Activated T-helper 9 cell treated with anti-CD3 and anti-CD28 coated beads, Interleukin-2, amount 50 U/mL, for 16 hours (primary cell): ENCODE results near the gene GOLGA8T.
"Not testable (repeated sequence)": the region's sequence is repeated elsewhere in the genome, so short reads cannot be mapped to it uniquely, and the experiment has no call there.

Experiments
- DNase-seq: peaks from one replicate; pipeline ENCODE4 v3.0.0-alpha.2; 2020; ENCODE audit warnings: low read depth

The GOLGA8T gene, protein sequence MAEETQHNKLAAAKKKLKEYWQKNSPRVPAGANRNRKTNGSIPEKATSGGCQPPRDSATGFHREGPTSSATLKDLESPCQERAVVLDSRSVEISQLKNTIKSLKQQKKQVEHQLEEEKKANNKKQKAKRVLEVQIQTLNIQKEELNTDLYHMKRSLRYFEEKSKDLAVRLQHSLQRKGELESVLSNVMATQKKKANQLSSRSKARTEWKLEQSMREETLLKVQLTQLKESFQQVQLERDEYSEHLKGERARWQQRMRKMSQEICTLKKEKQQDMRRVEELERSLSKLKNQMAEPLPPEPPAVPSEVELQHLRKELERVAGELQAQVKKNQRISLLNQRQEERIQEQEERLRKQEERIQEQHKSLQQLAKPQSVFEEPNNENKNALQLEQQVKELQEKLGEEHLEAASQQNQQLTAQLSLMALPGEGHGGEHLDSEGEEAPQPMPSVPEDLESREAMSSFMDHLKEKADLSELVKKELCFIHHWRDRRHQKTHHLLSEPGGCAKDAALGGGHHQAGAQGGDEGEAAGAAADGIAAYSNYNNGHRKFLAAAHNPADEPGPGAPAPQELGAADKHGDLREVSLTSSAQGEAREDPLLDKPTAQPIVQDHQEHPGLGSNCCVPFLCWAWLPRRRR

DNA sequence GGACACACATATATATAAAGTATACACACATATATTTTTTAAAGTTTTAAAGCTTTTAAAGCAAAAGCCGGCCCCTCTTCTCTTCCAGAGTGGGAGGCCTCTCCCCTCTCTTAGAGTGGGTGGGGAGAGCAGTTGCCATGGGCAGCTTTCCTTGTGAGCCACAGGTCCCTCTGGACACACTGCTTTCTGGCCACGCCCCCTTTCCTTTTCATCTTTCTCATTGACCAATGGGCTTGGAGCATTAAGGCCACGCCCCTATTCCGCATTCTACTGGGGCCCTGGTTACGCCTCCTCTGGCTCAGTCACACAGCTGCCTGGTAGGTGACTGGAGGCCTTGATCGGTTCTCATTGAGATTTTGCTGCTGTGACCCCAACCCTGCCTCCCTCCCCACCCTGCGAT, at the start of gene GOLGA8T:
Gene GOLGA8T (plus strand): TSS at position 301 of the 400 bp plus-strand sequence. CDS start 98 bp downstream, at position 399.
- not testable (repeated sequence) for DNase-seq

DNA sequence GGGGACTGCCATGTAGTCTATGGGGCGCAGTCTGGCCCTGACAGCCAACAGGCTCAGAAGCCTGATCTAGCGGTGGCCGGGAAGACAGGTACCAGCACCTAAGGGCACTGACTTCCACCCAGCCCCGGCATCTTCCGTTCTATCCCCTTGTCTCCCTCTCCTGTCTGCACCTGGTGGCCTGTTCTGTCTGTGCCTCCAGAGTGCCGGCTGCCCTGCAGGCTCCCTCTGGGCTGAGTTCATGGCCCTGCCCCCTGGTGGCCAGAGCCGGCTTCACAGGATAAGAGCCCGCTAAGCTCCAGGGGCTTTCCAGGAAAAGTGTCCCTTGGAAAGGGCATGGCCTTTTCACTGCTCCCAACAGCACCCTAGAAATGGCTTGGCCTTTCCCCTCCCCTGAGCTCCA, 37.0 kb upstream of the GOLGA8T start:
- not testable (repeated sequence) for DNase-seq

DNA sequence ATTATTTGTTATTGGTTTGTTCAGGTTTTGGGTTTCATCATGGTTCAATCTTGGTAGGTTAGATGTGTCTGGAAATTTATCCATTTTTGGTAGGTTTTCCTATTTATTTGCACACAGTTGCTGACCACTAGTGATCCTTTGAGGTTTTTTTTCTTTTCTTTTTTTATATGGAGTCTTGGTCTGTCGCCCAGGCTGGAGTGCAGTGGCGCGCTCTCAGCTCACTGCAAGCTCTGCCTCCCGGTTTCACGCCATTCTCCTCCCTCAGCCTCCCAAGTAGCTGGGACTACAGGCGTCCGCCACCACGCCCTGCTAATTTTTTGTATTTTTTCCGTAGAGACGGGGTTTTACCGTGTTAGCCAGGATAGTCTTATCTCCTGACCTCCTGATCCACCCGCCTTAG, 32.0 kb upstream of the GOLGA8T start:
- DNase-seq = not testable (repeated sequence)

DNA sequence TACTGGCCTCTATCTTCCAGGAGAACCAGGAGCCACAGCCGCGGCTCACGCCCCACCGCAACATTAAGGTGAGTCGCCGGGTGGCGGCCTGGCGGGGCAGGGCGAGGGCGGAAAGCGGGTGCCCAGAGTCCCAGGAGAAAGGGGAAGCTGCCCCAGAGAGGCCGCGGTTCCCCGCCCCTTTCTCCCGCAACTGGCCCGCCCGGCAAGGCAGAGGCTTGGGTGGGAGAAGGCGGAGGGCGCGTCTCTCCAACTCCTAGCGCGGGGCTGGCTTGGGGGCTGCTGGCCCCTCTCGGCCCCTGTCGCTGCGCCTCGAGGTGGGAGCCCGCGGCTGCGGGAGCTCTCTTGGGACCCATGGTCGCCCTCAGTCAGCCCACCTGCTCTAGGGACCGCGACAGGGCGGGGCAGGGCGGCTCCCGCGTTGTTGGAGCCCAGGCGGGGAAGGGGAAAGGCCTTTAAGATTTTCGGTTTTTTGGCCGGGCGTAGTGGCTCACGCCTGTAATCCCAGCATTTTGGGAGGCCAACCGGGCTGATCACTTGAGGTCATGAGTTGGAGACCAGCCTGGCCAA, 30.8 kb upstream of the GOLGA8T start:
- DNase-seq = not testable (repeated sequence)

DNA sequence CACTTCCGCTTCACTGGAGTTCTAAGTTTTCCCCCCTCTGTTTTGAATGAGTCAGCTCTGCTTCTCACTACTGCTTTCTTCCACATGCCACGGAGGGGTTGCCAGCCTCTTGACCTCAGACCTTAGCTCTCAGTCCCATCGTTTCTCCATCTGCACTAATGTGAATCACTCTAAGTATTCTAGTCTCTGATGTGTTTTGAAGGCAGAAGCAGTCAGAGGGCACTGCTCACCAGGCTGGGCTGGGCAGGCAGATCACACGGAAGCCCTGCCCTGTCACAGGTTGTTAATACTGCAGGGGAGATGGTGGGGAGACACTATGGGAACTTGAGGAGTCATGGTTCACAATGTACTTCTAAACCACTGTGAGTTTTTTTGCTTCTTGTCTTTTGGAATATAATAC, 24.3 kb upstream of the GOLGA8T start:
- DNase-seq = not testable (repeated sequence)

DNA sequence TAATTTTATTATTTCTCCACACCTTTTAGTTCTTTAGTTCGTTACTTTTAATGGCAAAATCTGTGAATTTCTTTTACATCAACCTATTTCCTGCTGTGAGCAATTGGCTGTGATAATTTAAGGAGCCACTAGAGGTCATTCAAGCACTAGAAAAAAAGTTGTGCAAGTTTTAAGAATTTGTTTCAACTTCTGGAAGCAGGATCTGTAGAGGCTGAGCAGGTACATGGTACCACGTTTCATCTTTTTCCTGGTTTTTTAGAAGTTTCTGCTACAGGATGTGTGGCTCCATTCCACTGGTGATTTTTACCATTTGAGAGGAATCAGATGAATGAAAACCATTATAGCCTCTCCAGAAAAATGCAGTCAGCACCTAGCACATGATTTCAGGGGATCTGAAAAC, 4.8 kb upstream of the GOLGA8T start:
- not testable (repeated sequence) for DNase-seq

DNA sequence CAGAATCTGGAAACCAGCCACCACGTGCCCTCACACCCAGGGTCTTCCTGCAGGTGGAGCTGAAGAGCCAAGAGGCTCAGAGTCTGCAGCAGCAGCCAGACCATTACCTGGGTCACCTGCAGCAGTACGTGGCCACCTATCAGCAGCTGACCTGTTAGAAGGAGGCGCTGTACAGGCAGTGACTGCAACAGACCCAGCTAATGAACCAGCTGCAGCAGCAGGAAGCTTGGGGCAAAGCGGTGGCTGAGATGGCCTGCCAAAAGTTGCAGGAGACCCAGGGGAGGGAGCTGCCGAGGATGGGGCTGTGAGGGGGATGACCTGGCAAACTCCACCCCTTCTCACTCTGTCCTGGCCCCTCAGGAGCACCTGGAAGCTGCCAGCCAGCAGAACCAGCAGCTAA, 8.4 kb downstream of the GOLGA8T start:
- not testable (repeated sequence) for DNase-seq

DNA sequence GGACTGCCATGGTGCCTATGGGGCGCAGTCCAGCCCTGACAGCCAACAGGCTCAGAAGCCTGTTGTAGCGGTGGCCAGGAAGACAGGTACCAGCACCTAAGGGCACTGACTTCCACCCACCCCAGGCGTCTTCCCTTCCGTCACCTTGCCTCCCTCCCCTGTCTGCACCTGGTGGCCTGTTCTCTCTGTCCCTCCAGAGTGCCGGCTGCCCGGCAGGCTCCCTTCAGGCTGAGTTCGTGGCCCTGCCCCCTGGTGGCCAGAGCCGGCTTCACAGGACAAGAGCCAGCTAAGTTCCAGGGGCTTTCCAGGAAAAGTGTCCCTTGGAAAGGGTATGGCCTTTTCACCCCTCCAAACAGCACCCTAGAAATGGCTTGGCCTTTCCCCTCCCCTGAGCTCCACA, 15.0 kb downstream of the GOLGA8T start:
- DNase-seq = not testable (repeated sequence)

DNA sequence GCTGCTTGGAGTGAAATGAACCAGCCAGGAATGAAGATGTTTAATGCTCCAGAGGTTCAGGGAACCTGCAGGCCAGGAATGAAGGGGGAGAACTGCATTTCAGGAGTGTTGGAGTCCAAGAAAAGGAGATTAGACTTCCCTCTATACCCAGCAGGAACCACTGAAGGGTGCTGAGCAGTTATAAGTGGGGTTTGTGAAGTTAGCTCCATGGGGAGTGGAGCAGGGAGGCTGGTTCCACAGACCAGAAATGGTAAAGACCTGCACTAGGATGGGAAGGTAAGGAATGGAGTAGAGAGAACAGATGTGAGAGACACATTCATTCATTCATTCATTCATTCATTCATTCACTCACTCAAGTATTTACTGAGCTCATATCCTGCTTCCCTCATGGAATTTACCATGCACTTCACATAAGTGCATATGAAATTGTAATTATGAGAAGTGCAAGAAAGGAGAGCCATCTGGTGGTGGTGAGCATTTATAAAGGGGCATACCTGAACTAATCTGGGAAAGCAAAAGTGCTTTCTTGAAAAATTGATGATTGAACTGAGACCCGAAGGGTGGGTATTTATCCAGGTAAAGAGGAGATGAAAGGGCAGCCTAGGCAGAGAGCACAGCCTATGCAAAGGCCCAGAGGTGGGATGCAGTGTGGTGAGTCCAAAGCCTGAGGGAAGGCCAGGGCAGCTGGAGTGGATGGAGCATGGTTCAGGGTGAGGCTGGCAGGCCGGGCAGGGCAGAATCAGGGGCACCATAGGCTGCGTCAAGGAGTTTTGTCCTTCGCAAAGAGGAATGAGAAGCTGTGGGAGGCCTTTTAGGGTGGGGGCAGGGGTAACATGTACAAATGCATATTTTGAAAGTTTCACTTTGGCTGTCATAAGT, 27.9 kb downstream of the GOLGA8T start:
- not testable (repeated sequence) for DNase-seq

DNA sequence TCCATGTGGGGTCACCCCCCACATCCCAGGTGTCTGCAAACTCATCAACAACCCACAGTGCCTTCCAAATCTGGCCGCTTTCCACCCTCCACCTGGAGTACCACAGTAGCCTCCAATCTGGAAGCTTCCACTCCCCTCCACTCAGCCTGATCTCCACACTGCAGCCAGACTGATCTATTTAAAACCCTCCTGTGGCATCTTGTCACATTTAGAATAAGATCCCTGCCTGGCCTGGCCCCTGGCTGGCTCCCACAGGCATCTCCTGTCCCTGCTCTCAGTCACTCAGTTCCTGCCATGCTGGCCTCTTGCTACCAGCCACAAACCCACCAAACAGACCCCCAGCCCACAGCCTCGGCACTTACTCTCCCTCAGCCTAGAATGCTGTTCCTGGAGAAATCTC, 28.9 kb downstream of the GOLGA8T start:
- not testable (repeated sequence) for DNase-seq

DNA sequence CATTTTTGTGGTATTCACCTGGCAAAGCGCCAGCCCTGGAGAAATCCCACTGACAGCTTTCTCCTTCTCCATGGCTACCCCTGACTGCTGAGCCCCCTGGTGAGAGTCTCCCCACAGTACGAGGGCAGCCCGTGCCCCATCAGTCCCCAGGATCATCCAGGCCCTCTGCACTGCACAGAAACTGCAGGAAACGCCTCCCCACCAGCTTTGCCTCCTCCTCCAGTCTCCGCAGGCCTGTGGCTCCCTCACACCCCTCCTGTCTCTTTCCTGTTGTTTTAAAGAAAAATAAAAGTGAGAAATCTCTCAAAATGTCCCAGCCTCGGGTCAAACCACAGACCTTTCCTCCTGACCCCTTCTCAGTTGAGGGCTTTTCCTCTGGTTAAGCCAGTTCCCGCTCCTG, 29.4 kb downstream of the GOLGA8T start:
- not testable (repeated sequence) for DNase-seq

DNA sequence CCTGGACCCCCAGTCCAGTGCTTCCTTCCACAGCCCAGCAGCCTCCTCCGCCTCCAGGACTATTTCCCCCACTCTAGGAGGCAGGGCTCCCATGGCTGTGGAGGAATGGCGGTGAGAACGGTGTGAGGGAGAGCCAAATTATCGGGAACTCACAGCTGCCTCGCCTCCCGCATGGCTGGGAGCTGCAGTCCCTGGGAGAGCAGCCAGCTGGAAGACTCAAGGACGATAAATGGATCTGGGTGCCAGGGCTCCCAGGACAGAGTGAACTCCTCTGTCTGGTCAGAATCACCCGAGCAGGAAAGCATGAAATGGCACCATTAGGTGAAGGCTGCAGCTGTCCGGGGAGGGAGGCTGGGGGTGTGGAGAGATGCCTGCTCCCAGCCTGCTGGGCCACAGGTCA, 32.6 kb downstream of the GOLGA8T start:
- DNase-seq = not testable (repeated sequence)

DNA sequence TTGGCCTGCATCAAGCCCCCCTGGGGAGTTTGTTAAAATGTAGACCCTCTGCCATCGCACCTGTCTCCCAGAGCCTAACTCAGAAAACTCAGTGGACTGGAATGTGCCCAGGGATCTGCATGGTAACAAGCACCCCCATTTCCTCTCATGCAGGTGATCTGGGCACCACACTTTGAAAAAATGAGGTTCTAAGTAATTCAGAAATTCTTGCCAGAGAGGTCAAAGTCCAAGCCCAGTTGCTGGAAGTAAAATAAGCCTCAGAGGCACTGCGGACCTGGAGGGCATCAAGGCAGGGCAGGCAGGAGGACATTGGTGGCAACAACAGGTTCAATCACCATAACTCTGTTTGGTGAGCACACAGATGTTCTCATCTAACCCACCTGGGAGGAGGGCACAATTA, 33.0 kb downstream of the GOLGA8T start:
- not testable (repeated sequence) for DNase-seq

DNA sequence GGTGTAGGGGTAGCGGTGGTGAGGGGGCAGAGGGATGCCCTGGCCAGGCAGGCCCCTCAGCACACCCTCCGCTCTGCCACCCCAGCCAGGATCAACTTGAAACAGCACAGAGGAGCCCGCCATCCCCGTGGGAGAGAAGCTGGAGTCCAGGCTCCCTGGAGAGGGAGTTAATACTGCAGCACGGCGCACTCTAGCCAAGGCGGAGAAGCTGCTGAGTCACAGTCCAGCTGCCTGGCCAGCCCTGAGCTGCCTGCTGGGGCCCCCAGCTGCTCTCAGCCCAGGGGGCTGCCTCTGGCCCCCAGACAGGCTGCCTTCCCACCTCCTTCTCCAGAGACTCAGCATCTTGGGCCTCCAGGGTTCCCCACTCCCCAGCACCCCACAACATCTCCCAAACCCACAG, 36.6 kb downstream of the GOLGA8T start:
- not testable (repeated sequence) for DNase-seq

DNA sequence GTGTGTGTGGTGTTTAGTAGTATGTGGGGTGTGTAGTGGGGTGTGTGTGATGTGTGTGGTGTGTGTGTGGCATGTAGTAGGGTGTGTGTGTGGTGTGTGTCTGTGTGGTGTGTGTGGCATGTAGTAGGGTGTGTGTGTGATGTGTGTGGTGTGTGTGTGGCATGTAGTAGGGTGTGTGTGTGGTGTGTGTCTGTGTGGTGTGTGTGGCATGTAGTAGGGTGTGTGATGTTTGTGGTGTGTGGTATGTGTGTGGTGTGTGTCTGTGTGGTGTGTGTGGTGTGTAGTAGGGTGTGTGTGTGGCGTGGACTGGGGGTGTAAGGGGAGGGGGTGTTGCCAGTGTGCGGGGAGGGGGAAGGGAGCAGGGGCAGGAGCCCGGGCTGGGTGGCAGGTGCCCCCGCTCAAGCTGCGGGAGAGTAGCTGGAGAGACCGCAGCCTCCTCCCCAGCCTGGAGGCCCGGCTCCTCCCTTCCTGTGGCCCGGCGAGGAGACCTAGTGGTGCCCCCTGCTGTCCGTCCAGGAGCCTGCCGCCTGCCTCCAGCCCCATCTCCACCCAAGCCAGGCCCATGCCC, 38.3 kb downstream of the GOLGA8T start:
- peak; percentile 54 for DNase-seq

DNA sequence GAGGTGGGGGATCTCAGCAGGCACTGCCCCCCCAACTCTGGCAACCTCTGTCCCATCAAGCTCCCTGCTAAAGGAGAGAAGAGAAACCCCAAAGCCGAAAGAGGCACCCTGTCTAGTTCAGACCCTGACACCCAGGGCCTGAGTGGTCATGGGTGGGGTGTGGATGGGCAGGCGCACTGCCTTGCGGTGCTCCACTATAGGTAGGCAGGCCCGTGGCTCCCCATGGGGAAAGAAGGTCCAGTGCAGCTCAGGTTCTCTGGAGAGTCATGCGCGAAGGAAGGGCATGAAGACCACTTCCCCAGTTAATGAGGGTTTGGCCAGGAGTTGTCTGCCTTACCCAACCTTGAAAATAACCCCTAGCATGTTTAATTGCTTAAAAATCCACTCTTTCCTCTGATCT, 40.4 kb downstream of the GOLGA8T start:
- DNase-seq = not testable (repeated sequence)

DNA sequence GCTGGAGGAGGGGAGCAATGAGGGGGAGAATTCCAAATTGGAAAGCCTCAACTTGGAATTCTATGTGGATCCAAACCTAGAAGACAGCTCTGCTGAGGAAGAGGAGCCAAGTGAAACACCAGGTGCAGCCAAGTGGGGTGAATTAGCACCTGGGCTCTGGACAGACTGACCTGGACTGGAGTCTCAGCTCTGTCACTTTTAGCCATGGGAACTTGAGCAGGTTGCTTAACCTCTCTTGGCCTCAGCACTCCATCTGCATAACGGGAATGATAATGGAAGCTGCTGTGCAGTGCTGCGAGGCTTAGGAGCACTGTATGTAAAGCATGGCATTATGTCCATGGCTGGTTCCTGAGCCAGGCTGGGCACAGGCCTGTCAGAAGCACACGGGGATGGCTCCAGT, 41.8 kb downstream of the GOLGA8T start:
- DNase-seq = not testable (repeated sequence)

DNA sequence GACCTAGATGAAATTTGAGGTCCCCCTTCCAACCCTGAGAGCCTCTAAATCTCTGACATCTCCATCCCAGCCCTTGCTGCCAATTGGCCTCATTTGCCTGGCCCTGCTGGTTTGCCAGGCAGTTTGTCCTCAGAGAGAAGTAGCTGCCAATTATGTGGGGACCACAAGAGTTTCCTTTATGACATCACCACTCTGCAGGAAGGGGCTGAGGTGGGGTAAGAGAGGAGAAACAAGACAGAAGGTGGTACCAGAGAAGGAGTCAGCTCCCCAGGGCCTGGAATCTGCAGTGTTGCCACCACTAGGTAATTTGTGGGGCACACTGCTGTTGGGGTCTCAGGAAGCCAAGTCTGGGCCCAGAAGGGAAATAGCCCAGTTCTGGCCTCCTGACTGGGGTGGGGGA, 45.0 kb downstream of the GOLGA8T start:
- not testable (repeated sequence) for DNase-seq

DNA sequence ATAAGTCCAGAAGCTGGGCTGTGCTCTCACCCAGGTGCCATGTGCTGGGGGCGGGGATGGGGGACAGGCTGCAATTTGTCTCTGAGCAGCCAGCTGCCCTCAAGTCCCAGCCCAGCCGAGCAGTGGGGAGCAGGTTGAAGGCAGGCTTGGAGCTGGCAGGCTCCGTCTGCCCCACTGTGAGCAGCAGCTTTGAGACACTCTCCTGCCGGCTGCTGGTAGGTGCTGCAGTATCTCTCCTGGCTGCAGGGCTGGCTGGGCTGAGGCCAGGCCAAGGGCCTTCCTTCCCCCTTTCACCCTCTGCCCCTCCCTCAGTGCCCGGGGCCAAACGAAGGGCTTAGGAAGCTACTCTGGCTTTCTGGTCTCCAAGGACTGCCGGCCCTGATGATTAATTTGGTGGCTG, 50.6 kb downstream of the GOLGA8T start:
- not testable (repeated sequence) for DNase-seq

DNA sequence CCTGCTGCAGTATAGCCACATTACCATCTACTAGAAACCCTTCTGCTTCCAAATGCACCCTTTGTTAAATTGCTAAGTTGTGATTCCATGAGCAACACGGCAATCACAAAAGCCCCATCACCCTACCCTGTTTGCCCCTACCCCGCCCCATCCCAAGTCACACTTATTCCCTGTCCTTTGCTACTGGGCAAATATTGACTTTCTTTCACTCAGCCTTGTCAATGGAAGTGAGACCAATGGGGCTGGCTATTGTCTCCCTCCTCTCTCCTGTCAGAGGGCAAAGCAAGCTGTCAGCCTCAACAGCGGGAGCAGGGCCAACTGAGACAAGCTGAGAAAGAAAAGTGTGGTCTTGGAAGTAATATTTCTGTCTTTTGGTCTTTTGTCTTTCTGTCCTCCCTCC, 52.6 kb downstream of the GOLGA8T start:
- DNase-seq = not testable (repeated sequence)

DNA sequence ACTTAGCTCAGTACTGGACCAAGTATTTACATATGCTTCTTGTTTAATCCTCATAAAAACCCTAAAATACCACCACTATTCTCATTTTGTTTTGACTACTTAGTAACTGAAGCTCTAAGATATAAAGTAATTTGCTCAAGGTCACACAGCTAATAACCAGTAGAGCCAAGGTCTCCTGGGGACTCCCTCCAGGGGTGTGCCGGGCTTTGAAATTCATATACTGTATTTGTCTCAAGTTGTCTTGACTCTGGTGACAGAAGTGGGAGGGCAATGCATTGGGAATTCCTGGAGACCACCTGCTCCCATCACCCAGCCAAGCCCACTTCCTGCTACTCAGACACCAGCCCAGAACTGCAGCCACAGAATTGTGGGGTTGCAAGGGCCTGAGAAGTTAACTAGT, 54.9 kb downstream of the GOLGA8T start:
- not testable (repeated sequence) for DNase-seq

DNA sequence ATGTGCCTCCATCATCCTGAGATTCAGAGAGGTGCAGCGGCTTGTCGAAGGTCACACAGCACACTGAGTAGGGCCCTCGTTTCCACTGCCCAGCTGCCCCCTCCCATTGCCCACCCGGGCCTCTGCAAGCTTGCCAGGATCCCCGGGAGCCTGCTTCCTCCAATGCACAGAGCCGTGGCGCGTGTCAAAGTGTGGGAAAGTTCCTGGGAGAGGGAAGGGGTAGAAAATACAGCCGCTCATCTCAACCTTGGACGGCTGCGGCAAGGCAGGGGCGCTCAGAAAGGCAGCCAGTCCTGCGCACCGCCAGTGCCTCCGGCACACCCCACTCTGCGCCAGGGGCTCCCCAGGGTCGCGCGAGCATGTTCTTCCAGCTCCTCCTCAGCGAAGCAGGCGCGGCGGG, 56.3 kb downstream of the GOLGA8T start:
- not testable (repeated sequence) for DNase-seq
